CD4-positive, alpha-beta T cell (primary cell): Measurements from ENCODE around the gene RPP25L. TPM values are rescaled to one million over a fixed set of nuclear protein-coding genes. Genes with fewer than 3 reads are reported as not detected.

Experiments
- ATAC-seq: fragments of 200-7000 bp; cut with Tn5 transposase; one replicate; pipeline ENCODE4 v1.10.0; 2022; ENCODE audit warnings: mild to moderate bottlenecking; ENCODE audit not compliant: poor library complexity
- CTCF ChIA-PET: fragments of 350-600 bp; sonication (Branson Sonifier 250); formaldehyde crosslinking; loops from one replicate; lab custom pipeline; 2021; ENCODE audit warnings: antibody characterized with exemption, inconsistent platforms; lab: Charles Lee
- POLR2A ChIA-PET: fragments of 350-600 bp; sonication (Branson Sonifier 250); formaldehyde crosslinking; loops from one replicate; lab custom pipeline; 2021; ENCODE audit warnings: antibody characterized with exemption, inconsistent platforms; lab: Charles Lee
- DNase-seq, 14 experiments: peaks; one replicate each; pipeline ENCODE4 v3.0.0-alpha.2; 2013 to 2020; ENCODE audit warnings: mixed read lengths in 2 of 14
- H3K27ac ChIP-seq, 2 donors: one replicate each; pipeline versions ENCODE4 v1.5.1 to v1.7.0; 2013; ENCODE audit warnings: low read length in 2 of 2, low read depth in 1 of 2, mild to moderate bottlenecking in 1 of 2
- H3K27me3 ChIP-seq, 2 experiments: 1 replicate in 1 of 2; 2 replicates in 1 of 2; pipeline versions ENCODE4 v1.6.1 to v1.7.0; 2013; ENCODE audit warnings: low read length in 2 of 2, control low read depth in 1 of 2, mild to moderate bottlenecking in 1 of 2, moderate library complexity in 1 of 2; ENCODE audit not compliant: insufficient read depth in 2 of 2, control insufficient read depth in 1 of 2
- H3K36me3 ChIP-seq: one replicate; pipeline ENCODE4 v1.6.1; 2013; ENCODE audit warnings: low read length, control low read depth; ENCODE audit not compliant: insufficient read depth
- H3K4me1 ChIP-seq: one replicate; pipeline ENCODE4 v1.6.1; 2013; ENCODE audit warnings: low read length, control low read depth; ENCODE audit not compliant: insufficient read depth
- H3K4me3 ChIP-seq: one replicate; pipeline ENCODE4 v1.5.1; 2013; ENCODE audit warnings: mild to moderate bottlenecking, low read length, moderate library complexity
- H3K9me3 ChIP-seq, 2 experiments: 1 replicate in 1 of 2; 2 replicates in 1 of 2; pipeline versions ENCODE4 v1.6.1 to v1.7.0; 2013; ENCODE audit warnings: low read length in 2 of 2, mild to moderate bottlenecking in 2 of 2, control low read depth in 1 of 2, moderate library complexity in 1 of 2; ENCODE audit not compliant: control insufficient read depth in 1 of 2, insufficient read depth in 1 of 2
- H3K27ac Mint-ChIP-seq: one replicate; pipeline ENCODE4 v1.8.0; 2020; ENCODE audit warnings: mixed read lengths
- H3K27me3 Mint-ChIP-seq: one replicate; pipeline ENCODE4 v1.8.0; 2021; ENCODE audit warnings: mixed read lengths
- H3K36me3 Mint-ChIP-seq: one replicate; pipeline ENCODE4 v1.8.0; 2021; ENCODE audit warnings: low read depth, mixed read lengths
- H3K4me1 Mint-ChIP-seq: one replicate; pipeline ENCODE4 v1.8.0; 2021; ENCODE audit warnings: low read depth, mixed read lengths
- H3K4me3 Mint-ChIP-seq: one replicate; pipeline ENCODE4 v1.8.0; 2020; ENCODE audit warnings: mild to moderate bottlenecking, mixed read lengths
- H3K9me3 Mint-ChIP-seq: one replicate; pipeline ENCODE4 v1.8.0; 2020; ENCODE audit warnings: mixed read lengths
- intact Hi-C, 2 experiments: fragments of 100-400 bp; cut with DNase I in 1 of 2; cut with micrococcal nuclease in 1 of 2; formaldehyde crosslinking; loops; one replicate each; pipeline versions ENCODE4 v1.15.1 to v1.9.0; 2023 to 2025; cut with DNase I, micrococcal nuclease
- total RNA-seq, 174 experiments: library from RNA in 2 of 174; stranded (reverse) in 2 of 174; gene quantifications; one replicate each; pipeline ENCODE4 v1.2.3 and lab custom pipeline; 2021 to 2026
- TF ChIP-seq, protein P1 (sequence below): fragments of 200-600 bp; IDR thresholded peaks from one replicate; pipeline ENCODE4 v1.8.0; 2022; ENCODE audit warnings: antibody characterized with exemption, mild to moderate bottlenecking

The RPP25L gene
- total RNA-seq, 2 experiments from 2014 or later, result 4.6 to 5.7 TPM

DNA sequence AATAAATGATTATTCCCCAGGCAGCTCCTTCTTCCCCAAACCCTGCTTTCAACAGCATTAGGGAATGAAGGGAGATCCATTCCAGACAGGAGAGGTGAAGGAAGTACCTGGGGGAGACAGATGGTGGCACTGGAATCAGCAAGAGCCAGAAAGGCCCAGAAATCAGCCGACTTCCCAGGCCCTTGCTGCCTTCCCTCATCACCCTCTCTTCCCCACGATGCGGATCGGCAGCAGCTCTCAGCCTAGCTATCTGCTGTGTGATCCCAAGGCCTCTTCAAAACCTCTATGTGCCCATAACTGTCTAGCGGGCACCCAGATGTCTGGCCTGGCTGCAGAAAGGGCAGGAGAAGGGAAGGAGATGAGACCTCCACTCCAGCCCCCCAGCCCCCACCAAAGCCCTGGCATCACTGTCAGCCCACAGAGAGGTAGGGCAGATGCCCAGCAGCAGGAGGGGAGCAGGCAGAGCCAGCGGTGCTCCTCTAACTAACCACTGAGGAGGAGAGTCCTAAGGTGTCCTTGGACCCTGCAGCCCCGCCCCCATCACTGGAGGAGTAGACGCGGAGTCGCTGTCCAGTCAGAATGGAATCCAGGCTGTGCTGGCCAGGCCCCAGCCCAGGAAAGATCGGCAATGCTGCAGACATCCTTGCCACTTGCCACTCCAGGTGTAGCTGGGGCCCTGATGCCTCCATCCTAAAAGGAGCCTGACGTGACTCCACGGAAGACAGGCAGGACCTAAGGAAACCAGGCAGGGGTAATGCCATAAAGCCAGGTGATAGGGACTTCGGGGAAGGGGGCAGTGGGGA is 35.1 kb downstream of the RPP25L start:
- no peaks in the 10 kb centered on the region for H3K9me3 Mint-ChIP-seq
- Histone ChIP-seq H3K4me1 (peaks cover 13% of the 10 kb centered on the region), H3K27me3 (peaks cover 45 to 56% of the 10 kb centered on the region in 2 experiments), H3K36me3 (no peaks in the 10 kb centered on the region), H3K4me3 (no peak overlapping the region), H3K9me3 (peaks cover 0 to 15% of the 10 kb centered on the region in 2 experiments), H3K27ac (no peak overlapping the region)
- peak overlapping the region; percentile 16 for H3K4me3 Mint-ChIP-seq
- no peak for DNase-seq
- peaks cover 10% of the 10 kb centered on the region for H3K4me1 Mint-ChIP-seq
- intact Hi-C loops, result no loop called here
- peaks cover 89% of the 10 kb centered on the region for H3K27me3 Mint-ChIP-seq
- TF ChIP-seq, protein P1, sequence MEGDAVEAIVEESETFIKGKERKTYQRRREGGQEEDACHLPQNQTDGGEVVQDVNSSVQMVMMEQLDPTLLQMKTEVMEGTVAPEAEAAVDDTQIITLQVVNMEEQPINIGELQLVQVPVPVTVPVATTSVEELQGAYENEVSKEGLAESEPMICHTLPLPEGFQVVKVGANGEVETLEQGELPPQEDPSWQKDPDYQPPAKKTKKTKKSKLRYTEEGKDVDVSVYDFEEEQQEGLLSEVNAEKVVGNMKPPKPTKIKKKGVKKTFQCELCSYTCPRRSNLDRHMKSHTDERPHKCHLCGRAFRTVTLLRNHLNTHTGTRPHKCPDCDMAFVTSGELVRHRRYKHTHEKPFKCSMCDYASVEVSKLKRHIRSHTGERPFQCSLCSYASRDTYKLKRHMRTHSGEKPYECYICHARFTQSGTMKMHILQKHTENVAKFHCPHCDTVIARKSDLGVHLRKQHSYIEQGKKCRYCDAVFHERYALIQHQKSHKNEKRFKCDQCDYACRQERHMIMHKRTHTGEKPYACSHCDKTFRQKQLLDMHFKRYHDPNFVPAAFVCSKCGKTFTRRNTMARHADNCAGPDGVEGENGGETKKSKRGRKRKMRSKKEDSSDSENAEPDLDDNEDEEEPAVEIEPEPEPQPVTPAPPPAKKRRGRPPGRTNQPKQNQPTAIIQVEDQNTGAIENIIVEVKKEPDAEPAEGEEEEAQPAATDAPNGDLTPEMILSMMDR, result no peak
- H3K27ac Mint-ChIP-seq, result no peak overlapping the region
- no peaks in the 10 kb centered on the region for H3K36me3 Mint-ChIP-seq
- CTCF ChIA-PET, result interaction anchor here (0.6 kb wide), 1 partner anchor 117 kb away, joined by 3 read pairs; no protein-coding TSS in a partner anchor
- POLR2A ChIA-PET, result no interaction called here
- no peak for ATAC-seq

DNA sequence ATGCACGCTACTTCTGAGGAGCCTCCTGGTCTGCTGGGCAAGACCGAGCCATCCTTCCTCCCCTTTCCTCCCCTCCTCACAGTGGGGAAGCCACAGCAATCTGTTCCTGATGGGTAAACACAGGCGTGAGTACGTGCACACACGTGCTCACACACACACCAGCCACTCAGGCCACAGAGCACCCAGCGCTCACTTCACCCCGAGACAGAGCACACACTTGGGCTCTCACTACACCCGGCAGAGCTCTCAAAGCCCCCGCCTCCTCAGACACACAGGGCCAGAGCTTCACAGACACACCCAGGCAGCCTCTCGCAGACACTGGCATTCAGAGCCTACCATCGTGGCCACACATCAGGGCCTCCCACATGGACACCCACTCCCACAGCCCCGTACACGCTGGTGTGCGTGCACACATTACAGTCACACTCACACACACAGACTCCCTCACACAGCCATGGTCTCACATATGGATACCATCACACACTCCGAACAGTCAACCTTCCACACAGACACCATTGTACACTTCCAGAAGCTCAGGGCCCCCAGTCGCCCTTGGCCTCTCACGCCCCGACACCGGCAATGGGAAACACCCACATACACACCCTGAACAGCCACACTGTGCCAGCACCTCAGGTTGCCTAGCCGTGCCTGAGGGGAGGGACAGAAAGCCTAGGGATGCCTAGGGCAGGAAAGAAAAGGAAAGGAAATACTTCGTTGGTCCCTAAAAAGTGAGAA is 35.9 kb downstream of the RPP25L start:
- H3K27me3 Mint-ChIP-seq, result peaks cover 84% of the 10 kb centered on the region
- DNase-seq, result no peak
- no peaks in the 10 kb centered on the region for H3K36me3 ChIP-seq
- TF ChIP-seq, protein P1, result no peak
- H3K4me1 ChIP-seq, result peaks cover 13% of the 10 kb centered on the region
- H3K27me3 ChIP-seq, result peaks cover 44 to 54% of the 10 kb centered on the region in 2 experiments
- H3K4me1 Mint-ChIP-seq, result peaks cover 10% of the 10 kb centered on the region
- intact Hi-C loops, result no loop called here
- ChIA-PET CTCF (interaction anchor here (0.6 kb wide), 1 partner anchor 118 kb away, joined by 3 read pairs; no protein-coding TSS in a partner anchor), POLR2A (no interaction called here)
- no peak overlapping the region for H3K4me3 ChIP-seq
- H3K9me3 Mint-ChIP-seq, result no peaks in the 10 kb centered on the region
- no peaks in the 10 kb centered on the region for H3K36me3 Mint-ChIP-seq
- ATAC-seq, result no peak
- no peak overlapping the region for H3K4me3 Mint-ChIP-seq
- peaks cover 0 to 15% of the 10 kb centered on the region in 2 experiments for H3K9me3 ChIP-seq
- no peak overlapping the region for H3K27ac ChIP-seq
- H3K27ac Mint-ChIP-seq, result no peak overlapping the region

DNA sequence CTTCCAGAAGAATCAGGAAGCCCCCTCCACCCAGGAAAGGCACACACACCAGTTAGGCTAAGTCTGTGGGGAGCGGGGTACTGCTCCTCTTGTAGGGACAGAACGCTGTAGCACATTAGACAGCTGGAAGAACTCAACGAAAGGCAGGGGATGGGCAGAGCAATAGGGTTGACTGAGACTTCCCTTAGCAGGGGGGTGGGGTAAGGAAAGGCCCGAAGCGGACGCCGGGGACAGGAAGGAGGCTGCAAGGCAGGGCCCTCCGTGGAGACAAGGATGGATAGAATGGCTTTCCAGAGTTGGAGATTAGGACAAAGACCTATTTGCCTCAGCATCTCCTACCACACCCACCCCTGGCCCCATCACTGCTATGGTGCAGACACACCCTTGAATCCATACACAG is 36.7 kb downstream of the RPP25L start:
- ChIA-PET CTCF (no interaction called here), POLR2A (no interaction called here)
- DNase-seq, result no peak
- Histone ChIP-seq H3K27me3 (peaks cover 39 to 46% of the 10 kb centered on the region in 2 experiments), H3K36me3 (no peaks in the 10 kb centered on the region), H3K27ac (no peak overlapping the region), H3K9me3 (peaks cover 0 to 15% of the 10 kb centered on the region in 2 experiments), H3K4me3 (no peak overlapping the region), H3K4me1 (peaks cover 13% of the 10 kb centered on the region)
- Mint-ChIP-seq H3K27ac (no peak overlapping the region), H3K4me1 (peaks cover 10% of the 10 kb centered on the region), H3K9me3 (no peaks in the 10 kb centered on the region), H3K4me3 (no peak overlapping the region), H3K36me3 (no peaks in the 10 kb centered on the region), H3K27me3 (peaks cover 84% of the 10 kb centered on the region)
- TF ChIP-seq, protein P1, result no peak
- intact Hi-C loops, result no loop called here
- no peak for ATAC-seq
